GM23248 (cell line): ENCODE measurements around the gene GALNS. TPM values are rescaled to one million over a fixed set of nuclear protein-coding genes. Genes with fewer than 3 reads are reported as not detected.

Source experiments
- DNase-seq: peaks from one replicate; pipeline ENCODE4 v3.0.0-alpha.2; 2015
- H2AFZ ChIP-seq: fragments of 200-600 bp; sonication (generic); 2 replicates; pipeline ENCODE4 v1.6.1; 2016; ENCODE audit warnings: antibody characterized with exemption
- H3F3A ChIP-seq: fragments of 200-600 bp; sonication (generic); 2 replicates; pipeline ENCODE4 v1.6.1; 2016; ENCODE audit warnings: mild to moderate bottlenecking, antibody characterized with exemption, mixed run types; ENCODE audit not compliant: insufficient read depth
- H3K27ac ChIP-seq: fragments of 200-600 bp; sonication (generic); 2 replicates; pipeline ENCODE4 v1.5.1; 2016; ENCODE audit warnings: mild to moderate bottlenecking
- H3K27me3 ChIP-seq: fragments of 200-600 bp; sonication (generic); replicated peaks from 2 replicates; pipeline ENCODE4 v1.6.1; 2016; ENCODE audit warnings: mild to moderate bottlenecking; ENCODE audit not compliant: insufficient read depth
- H3K36me3 ChIP-seq: fragments of 200-600 bp; sonication (generic); 2 replicates; pipeline ENCODE4 v1.6.1; 2016; ENCODE audit warnings: low read depth, mild to moderate bottlenecking
- H3K4me1 ChIP-seq: fragments of 200-600 bp; sonication (generic); 2 replicates; pipeline ENCODE4 v1.6.1; 2016; ENCODE audit warnings: mild to moderate bottlenecking; ENCODE audit not compliant: insufficient read depth
- H3K4me2 ChIP-seq: fragments of 200-600 bp; sonication (generic); one replicate; pipeline ENCODE4 v1.6.1; 2016; ENCODE audit warnings: mild to moderate bottlenecking; ENCODE audit not compliant: unreplicated experiment
- H3K4me3 ChIP-seq: fragments of 200-600 bp; sonication (generic); 2 replicates; pipeline ENCODE4 v1.5.1; 2016; ENCODE audit warnings: mild to moderate bottlenecking
- H3K79me2 ChIP-seq: fragments of 200-600 bp; sonication (generic); 2 replicates; pipeline ENCODE4 v1.6.1; 2016; ENCODE audit warnings: mild to moderate bottlenecking; ENCODE audit not compliant: insufficient read depth
- H3K9ac ChIP-seq: fragments of 200-600 bp; sonication (generic); 2 replicates; pipeline ENCODE4 v1.6.1; 2016; ENCODE audit warnings: mild to moderate bottlenecking
- H3K9me2 ChIP-seq: fragments of 200-600 bp; sonication (generic); 2 replicates; pipeline ENCODE4 v1.6.1; 2016; ENCODE audit warnings: mixed run types, mild to moderate bottlenecking, moderate library complexity; ENCODE audit not compliant: insufficient read depth
- H3K9me3 ChIP-seq: fragments of 200-600 bp; sonication (generic); one replicate; pipeline ENCODE4 v1.6.1; 2017; ENCODE audit warnings: low read depth
- H4K20me1 ChIP-seq: fragments of 200-600 bp; sonication (generic); 2 replicates; pipeline ENCODE4 v1.6.0; 2016; ENCODE audit not compliant: insufficient read depth
- EZH2 ChIP-seq: fragments of 200-600 bp; sonication (generic); IDR thresholded peaks from 2 replicates; pipeline ENCODE4 v1.6.1; 2018; ENCODE audit warnings: antibody characterized with exemption, mild to moderate bottlenecking; ENCODE audit not compliant: insufficient read depth, poor library complexity, severe bottlenecking
- EZH2phosphoT487 ChIP-seq: fragments of 200-600 bp; sonication (generic); IDR thresholded peaks from 2 replicates; pipeline ENCODE4 v1.6.1; 2018; ENCODE audit warnings: antibody characterized with exemption, moderate library complexity, mild to moderate bottlenecking, low read depth; ENCODE audit not compliant: insufficient read depth
- WGBS, 2 experiments: methylation state at CpG; one replicate each; pipeline ENCODE4 v1.1.6; 2015 to 2017; ENCODE audit warnings: low lambda C conversion rate in 2 of 2, low coverage in 1 of 2; ENCODE audit errors: missing lambda C conversion rate in 2 of 2; 5-methylcytosine and 5-hydroxymethylcytosine counted together
- in situ Hi-C: fragments of 300-500 bp; cut with MboI; formaldehyde crosslinking; loops from 2 replicates; pipeline ENCODE4 v1.15.0; 2020
- polyA plus RNA-seq: library from polyadenylated mRNA; unstranded; fragments of >200 nt; fragmentation: Nextera tagmentation; extraction: Ambion mirVana; gene quantifications from 2 replicates; pipeline ENCODE4 v1.2.1, GENCODE V29; 2016
- total RNA-seq: library from RNA; depleted of rRNA; stranded (reverse); fragments of >200 nt; shearing (Covaris generic); gene quantifications from 2 replicates; pipeline ENCODE4 v1.2.3, GENCODE V29; 2014

GALNS gene
- total and polyA plus RNA-seq, 2 experiments from 2014 or later = 24.0 to 39.0 TPM

DNA sequence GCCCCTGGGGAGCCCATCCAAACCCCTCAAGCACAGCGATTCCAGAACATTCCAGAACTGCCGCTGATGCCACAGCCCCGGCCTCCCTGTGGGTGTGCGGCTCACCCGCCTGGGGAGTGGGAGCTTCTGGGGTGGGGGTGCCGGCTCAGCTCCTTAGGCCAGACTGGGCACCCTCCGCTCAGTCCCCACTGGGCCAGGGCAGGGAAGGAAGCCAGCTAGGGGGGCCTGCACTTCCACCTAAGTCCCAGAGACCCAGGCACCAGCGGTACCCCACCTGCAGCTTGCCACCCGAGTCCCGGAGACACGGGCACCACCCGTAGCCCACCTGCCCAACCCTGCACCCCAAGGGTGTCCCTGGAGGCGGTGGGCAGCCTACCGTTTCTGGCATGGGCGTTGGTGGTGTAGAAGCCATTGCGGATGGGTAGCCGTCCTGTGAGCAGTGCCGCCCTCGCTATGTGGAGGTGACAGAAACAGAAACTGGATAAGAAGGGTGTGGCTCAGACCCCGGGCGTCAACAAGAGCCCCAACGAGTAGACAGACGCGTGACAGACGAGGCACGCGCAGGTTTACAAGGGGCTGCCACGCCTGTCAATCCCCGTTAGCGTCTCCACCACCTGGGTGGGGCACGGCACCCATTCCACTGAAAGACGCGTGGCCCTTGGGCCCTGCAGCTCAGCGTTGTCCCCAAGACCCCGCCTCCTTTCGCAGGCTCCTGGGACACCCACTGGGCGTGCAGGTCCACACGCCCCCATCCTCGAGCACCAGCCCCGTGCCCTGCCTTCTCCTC, 15.0 kb downstream of the GALNS start:
- Histone ChIP-seq H3K4me2 (no peak overlapping the region), H3K36me3 (no peaks in the 10 kb centered on the region), H4K20me1 (no peaks in the 10 kb centered on the region), H3K4me3 (no peak overlapping the region), H3K79me2 (no peaks in the 10 kb centered on the region), H3K27me3 (no peaks in the 10 kb centered on the region), H3K27ac (no peak overlapping the region), H3K9me3 (no peaks in the 10 kb centered on the region), H3K9me2 (no peaks in the 10 kb centered on the region), H3F3A (no peaks in the 10 kb centered on the region), H3K9ac (no peak overlapping the region), H3K4me1 (no peaks in the 10 kb centered on the region), H2AFZ (no peak overlapping the region)
- 96 to 98% methylated on average over 33 to 40 of the region's 40 CpGs for WGBS, 2 experiments
- in situ Hi-C loops = no loop called here
- TF ChIP-seq EZH2 = no peak
- TF ChIP-seq EZH2phosphoT487 = no peak
- DNase-seq = no peak

DNA sequence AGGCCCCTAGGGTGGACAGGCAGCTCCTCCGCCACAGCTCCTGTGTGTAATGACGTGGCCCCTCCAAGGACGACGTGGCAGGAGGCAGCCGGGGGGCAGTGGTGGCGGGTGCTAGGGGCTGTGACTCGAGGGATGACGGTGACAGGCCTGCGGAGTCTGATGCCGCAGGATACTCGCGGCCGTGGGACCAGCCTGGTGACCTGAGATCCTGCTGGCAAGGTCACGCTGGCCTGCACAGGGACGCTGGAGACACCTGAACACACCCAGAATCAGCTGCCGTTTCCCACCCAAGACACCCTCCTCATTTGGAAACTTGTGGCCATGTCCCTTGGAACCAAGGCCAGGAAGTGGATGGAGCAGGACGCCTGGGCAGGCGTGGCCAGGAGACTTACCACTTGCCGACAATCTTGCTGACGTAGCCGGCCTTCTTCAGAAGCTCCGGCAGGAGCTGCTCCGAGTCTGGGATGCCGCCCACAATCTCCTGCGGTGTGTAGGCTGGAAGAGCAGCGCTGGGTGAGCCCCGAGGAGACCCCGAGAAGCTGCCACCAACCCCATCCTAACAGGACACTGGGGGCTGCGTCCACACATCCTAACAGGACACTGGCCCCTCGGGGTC, 16.0 kb downstream of the GALNS start:
- no peak for TF ChIP-seq EZH2phosphoT487
- no peak for TF ChIP-seq EZH2
- Histone ChIP-seq H4K20me1 (no peaks in the 10 kb centered on the region), H3K27me3 (no peaks in the 10 kb centered on the region), H3K9ac (no peak overlapping the region), H3K79me2 (no peaks in the 10 kb centered on the region), H3K36me3 (no peaks in the 10 kb centered on the region), H3K4me1 (no peaks in the 10 kb centered on the region), H3K27ac (no peak overlapping the region), H3K4me2 (no peak overlapping the region), H2AFZ (no peak overlapping the region), H3F3A (no peaks in the 10 kb centered on the region), H3K9me3 (no peaks in the 10 kb centered on the region), H3K4me3 (no peak overlapping the region), H3K9me2 (no peaks in the 10 kb centered on the region)
- WGBS, 2 experiments = 95 to 96% methylated on average over 26 to 30 of the region's 30 CpGs
- no peak for DNase-seq
- in situ Hi-C loops = no loop called here

GRCh38 chr16:88839745-88840599, 16.8 kb downstream of the GALNS start:
- in situ Hi-C loops = no loop called here
- H3K36me3 ChIP-seq = no peaks in the 10 kb centered on the region
- no peaks in the 10 kb centered on the region for H3F3A ChIP-seq
- no peak overlapping the region for H3K27ac ChIP-seq
- H3K4me2 ChIP-seq = no peak overlapping the region
- no peaks in the 10 kb centered on the region for H4K20me1 ChIP-seq
- H3K79me2 ChIP-seq = no peaks in the 10 kb centered on the region
- no peak overlapping the region for H2AFZ ChIP-seq
- no peak for DNase-seq
- H3K4me1 ChIP-seq = no peaks in the 10 kb centered on the region
- H3K9me3 ChIP-seq = no peaks in the 10 kb centered on the region
- H3K4me3 ChIP-seq = no peak overlapping the region
- no peaks in the 10 kb centered on the region for H3K9me2 ChIP-seq
- H3K27me3 ChIP-seq = no peaks in the 10 kb centered on the region
- no peak for TF ChIP-seq EZH2
- no peak for TF ChIP-seq EZH2phosphoT487
- H3K9ac ChIP-seq = no peak overlapping the region
- 92 to 94% methylated on average over 24 of the region's 24 CpGs for WGBS, 2 experiments

DNA sequence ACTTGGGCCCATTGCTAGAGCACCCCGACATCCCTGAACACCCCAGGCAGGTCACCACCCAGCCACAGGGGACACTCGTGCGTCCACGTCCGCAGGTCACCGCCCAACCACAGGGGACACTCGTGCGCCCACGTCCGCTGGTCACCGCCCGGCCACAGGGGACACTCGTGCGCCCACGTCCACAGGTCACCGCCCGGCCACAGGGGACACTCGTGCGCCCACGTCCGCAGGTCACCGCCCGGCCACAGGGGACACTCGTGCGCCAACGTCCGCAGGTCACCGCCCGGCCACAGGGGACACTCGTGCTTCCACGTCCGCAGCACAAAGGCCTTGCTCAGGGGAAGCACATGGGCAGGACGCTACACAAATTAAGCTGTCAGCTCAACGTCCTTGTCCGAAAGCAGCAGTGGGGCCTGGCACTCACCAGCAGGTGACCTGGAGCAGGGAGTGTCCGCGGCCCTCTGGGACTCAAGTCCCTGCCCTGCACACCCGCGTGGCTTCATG, 17.7 kb downstream of the GALNS start:
- Histone ChIP-seq H3K27ac (no peak overlapping the region), H3K4me3 (no peak overlapping the region), H3K9ac (no peak overlapping the region), H3K9me2 (no peaks in the 10 kb centered on the region), H3K36me3 (no peaks in the 10 kb centered on the region), H3K4me1 (no peaks in the 10 kb centered on the region), H3K79me2 (no peaks in the 10 kb centered on the region), H3K27me3 (no peaks in the 10 kb centered on the region), H3K4me2 (no peak overlapping the region), H2AFZ (no peak overlapping the region), H3F3A (no peaks in the 10 kb centered on the region), H4K20me1 (no peaks in the 10 kb centered on the region), H3K9me3 (no peaks in the 10 kb centered on the region)
- WGBS, 2 experiments = 94 to 95% methylated on average over 20 to 38 of the region's 39 CpGs
- no peak for DNase-seq
- no peak for TF ChIP-seq EZH2
- TF ChIP-seq EZH2phosphoT487 = no peak
- in situ Hi-C loops = no loop called here
